HepG2 (cell line): Measurements from ENCODE around the gene PPP1CA. TPM values are rescaled to one million over a fixed set of nuclear protein-coding genes. Genes with fewer than 3 reads are reported as not detected.

ENCODE experiments used
- ATAC-seq: fragments of 200-7000 bp; cut with Tn5 transposase; 3 replicates; pipeline ENCODE4 v1.9.1; 2020; ENCODE audit warnings: mild to moderate bottlenecking, moderate library complexity
- BruUV-seq: library from RNA; stranded (reverse); fragments of 400-500 nt; replicated peaks from 2 replicates; lab custom pipeline; 2021; lab: Mats Ljungman, UMichigan
- CTCF ChIA-PET: fragments of 300-600 bp; formaldehyde crosslinking; extraction: SDS; loops from one replicate; lab custom pipeline; 2021; ENCODE audit warnings: low total read pairs, inconsistent platforms, low intra/inter-chr PET ratio; lab: Yijun Ruan, JAX
- POLR2A ChIA-PET: fragments of 350-600 bp; sonication (Branson Sonifier 250); formaldehyde crosslinking; loops from one replicate; lab custom pipeline; 2020; ENCODE audit warnings: antibody characterized with exemption, inconsistent platforms; lab: Yijun Ruan, JAX
- DNase-seq: peaks from one replicate; pipeline ENCODE4 v3.0.0-alpha.2; 2015; ENCODE audit warnings: low spot score
- FAIRE-seq: peaks from 3 replicates; lab custom pipeline; 2011; peaks lifted over from hg19 to GRCh38; lab: Jason Lieb, UNC
- H2AFZ ChIP-seq: one replicate; pipeline ENCODE4 v1.6.1; 2011; ENCODE audit warnings: low read length, inconsistent platforms
- H3K27ac ChIP-seq: fragments of 300-600 bp; 3 replicates; pipeline ENCODE4 v1.8.0; 2011; ENCODE audit warnings: mixed run types, mild to moderate bottlenecking, mixed read lengths, low read length, inconsistent platforms; ENCODE audit not compliant: insufficient read depth; ENCODE audit errors: extremely low read length
- H3K27me3 ChIP-seq, 2 experiments: fragments of 200-600 bp in 1 of 2; 2 replicates in 1 of 2; 3 replicates in 1 of 2; pipeline versions ENCODE4 v1.6.0 to v1.8.0; 2011; ENCODE audit warnings: low read length in 2 of 2, mild to moderate bottlenecking in 2 of 2, moderate library complexity in 2 of 2, inconsistent platforms in 1 of 2; ENCODE audit not compliant: insufficient read depth in 2 of 2, control insufficient read depth in 1 of 2
- H3K36me3 ChIP-seq, 2 experiments: fragments of 200-600 bp in 1 of 2; replicated peaks in 1 of 2; 2 replicates in 1 of 2; 3 replicates in 1 of 2; pipeline versions ENCODE4 v1.5.1 to v1.8.0; 2011; ENCODE audit warnings: low read length in 2 of 2, inconsistent platforms in 1 of 2; ENCODE audit not compliant: insufficient read depth in 2 of 2, control insufficient read depth in 1 of 2
- H3K4me1 ChIP-seq: 2 replicates; pipeline ENCODE4 v1.5.1; 2012; ENCODE audit warnings: low read length, inconsistent platforms; ENCODE audit not compliant: insufficient read depth
- H3K4me2 ChIP-seq: 2 replicates; pipeline ENCODE4 v1.6.0; 2011; ENCODE audit warnings: low read depth, low read length, inconsistent platforms
- H3K4me3 ChIP-seq, 3 experiments: fragments of 200-600 bp in 1 of 3; sonication (generic), shearing (Covaris generic) in 1 of 3; replicated peaks in 1 of 3; 2 replicates each; pipeline ENCODE4 v1.5.1; 2011 to 2016; ENCODE audit warnings: low read length in 3 of 3, inconsistent platforms in 2 of 3, low read depth in 2 of 3, mild to moderate bottlenecking in 2 of 3, control low read depth in 1 of 3, mixed read lengths in 1 of 3; ENCODE audit not compliant: insufficient read depth in 1 of 3
- H3K79me2 ChIP-seq: one replicate; pipeline ENCODE4 v1.6.1; 2011; ENCODE audit warnings: low read length, inconsistent platforms; ENCODE audit not compliant: insufficient read depth
- H3K9ac ChIP-seq: 2 replicates; pipeline ENCODE4 v1.6.0; 2011; ENCODE audit warnings: mild to moderate bottlenecking, low read depth, low read length, inconsistent platforms; ENCODE audit not compliant: insufficient read depth
- H3K9me3 ChIP-seq: 2 replicates; pipeline ENCODE4 v1.5.1; 2012; ENCODE audit warnings: mild to moderate bottlenecking, low read length
- H4K20me1 ChIP-seq: 2 replicates; pipeline ENCODE4 v1.6.0; 2011; ENCODE audit warnings: inconsistent platforms, mild to moderate bottlenecking, low read length, moderate library complexity; ENCODE audit not compliant: insufficient read depth
- ELF1 ChIP-seq: sonication (generic); formaldehyde crosslinking; IDR thresholded peaks from 2 replicates; pipeline ENCODE4 v1.4.0; 2020; ENCODE audit warnings: missing genetic modification reagents
- GATAD1 ChIP-seq: IDR thresholded peaks from 2 replicates; pipeline ENCODE4 v1.6.1; 2016; ENCODE audit warnings: missing genetic modification reagents, missing compliant biosample characterization
- HOXD1 ChIP-seq: sonication (generic); formaldehyde crosslinking; IDR thresholded peaks from 2 replicates; pipeline ENCODE4 v1.5.0; 2020; ENCODE audit warnings: missing genetic modification reagents
- ZNF234 ChIP-seq: sonication (generic); formaldehyde crosslinking; conservative IDR thresholded peaks from 2 replicates; pipeline ENCODE4 v1.5.1; 2020; ENCODE audit warnings: mild to moderate bottlenecking, missing genetic modification reagents
- ZNF468 ChIP-seq: sonication (generic); formaldehyde crosslinking; IDR thresholded peaks from 2 replicates; pipeline ENCODE4 v1.8.0; 2022; ENCODE audit warnings: mild to moderate bottlenecking, moderate library complexity, missing genetic modification reagents
- ZNF7 ChIP-seq: IDR thresholded peaks from 2 replicates; pipeline ENCODE4 v1.6.1; 2016; ENCODE audit warnings: missing biosample characterization, missing genetic modification reagents
- ZNF772 ChIP-seq: sonication (generic); formaldehyde crosslinking; IDR thresholded peaks from 2 replicates; pipeline ENCODE4 v1.5.0; 2020; ENCODE audit warnings: mild to moderate bottlenecking, missing genetic modification reagents
- WGBS: methylation state at CpG from one replicate; pipeline ENCODE4 v1.1.6; 2017; ENCODE audit warnings: low lambda C conversion rate; 5-methylcytosine and 5-hydroxymethylcytosine counted together
- in situ Hi-C: cut with HindIII; loops from 2 replicates; pipeline ENCODE4 v1.10.0; 2017; ENCODE audit warnings: low pct_unique_long_range_greater_than_20kb; ENCODE audit not compliant: extremely low pct_ligation_motif_present
- intact Hi-C: fragments of 100-400 bp; cut with micrococcal nuclease; formaldehyde crosslinking; loops from one replicate; pipeline ENCODE4 v1.10.0; 2022; ENCODE audit not compliant: unreplicated experiment
- polyA plus RNA-seq, 8 experiments: library from polyadenylated mRNA; depleted of rRNA in 3 of 8; stranded (reverse) in 7 of 8; unstranded in 1 of 8; fragments of >200 nt; fragmentation: Illumina TruSeq in 4 of 8; extraction: Trizol in 4 of 8; gene quantifications; 2 replicates each; pipeline versions ENCODE4 v1.2.1 to v1.2.3, GENCODE V29; 2011 to 2016; ENCODE audit warnings: low read depth in 4 of 8, missing spikeins in 1 of 8, mixed read lengths in 1 of 8; ENCODE audit not compliant: insufficient read depth in 1 of 8
- total RNA-seq, 5 experiments: library from RNA; depleted of rRNA; stranded (reverse); fragments of >200 nt; fragmentation: Illumina TruSeq; extraction: Trizol; gene quantifications; 2 replicates each; pipeline ENCODE4 v1.2.3, GENCODE V29; 2016; ENCODE audit warnings: low read depth in 1 of 5
- TF ChIP-seq, protein P1 (sequence below): sonication (generic); formaldehyde crosslinking; IDR thresholded peaks from 2 replicates; pipeline ENCODE4 v1.4.0; 2020; ENCODE audit warnings: missing genetic modification reagents

PPP1CA gene
- total and polyA plus RNA-seq, 2 of the 13 experiments (the other 11 are each of a cell fraction or from before 2014, with no cell fraction given): 149 to 170 TPM

DNA sequence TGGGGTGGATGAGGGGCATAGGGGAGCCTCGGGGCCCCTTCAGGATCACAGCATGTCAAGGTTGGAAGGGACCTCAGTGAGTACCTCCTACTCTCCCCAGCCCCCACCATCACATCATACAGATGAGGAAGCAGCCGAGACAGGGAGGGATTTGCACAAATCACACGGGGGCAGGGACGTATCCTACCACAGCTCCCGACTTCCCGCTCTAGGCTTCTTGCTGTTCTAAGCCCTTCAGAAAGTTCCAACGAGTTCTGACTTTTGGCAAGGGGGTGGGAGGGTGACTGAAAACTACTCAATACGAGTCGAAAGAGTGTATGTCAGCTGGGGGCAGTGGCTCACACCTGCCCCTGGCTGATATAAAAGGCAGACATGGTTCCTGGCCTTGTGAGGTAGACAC lies 14.6 kb downstream of the PPP1CA start:
- peaks cover 4% of the 10 kb centered on the region for H3K79me2 ChIP-seq
- in situ Hi-C loops (loop anchor here (5.0 kb wide), 1 partner anchor 35 kb away; the partner anchor contains the start of gene POLD4), intact Hi-C loops (loop anchor here (10.0 kb wide), 1 partner anchor 142 kb away; no protein-coding TSS in a partner anchor)
- POLR2A ChIA-PET: interaction anchor here (2.2 to 18.5 kb wide), 2 partner anchors 14 to 33 kb away, joined by 8 to 365 read pairs; partner anchors contain the start of genes POLD4 and PPP1CA
- ATAC-seq (no peak), FAIRE-seq (no peak), DNase-seq (no peak)
- no peak overlapping the region for H2AFZ ChIP-seq
- peaks cover 1 to 23% of the 10 kb centered on the region in 2 experiments; a peak in 3 of 5 replicates for H3K27me3 ChIP-seq
- no peak overlapping the region for H3K27ac ChIP-seq
- H3K4me2 ChIP-seq: no peak overlapping the region
- peaks cover 33% of the 10 kb centered on the region for H3K4me1 ChIP-seq
- H3K4me3 ChIP-seq: no peak overlapping the region
- no peak for TF ChIP-seq ZNF234 (CRISPR knock-in tag)
- TF ChIP-seq, protein P1, sequence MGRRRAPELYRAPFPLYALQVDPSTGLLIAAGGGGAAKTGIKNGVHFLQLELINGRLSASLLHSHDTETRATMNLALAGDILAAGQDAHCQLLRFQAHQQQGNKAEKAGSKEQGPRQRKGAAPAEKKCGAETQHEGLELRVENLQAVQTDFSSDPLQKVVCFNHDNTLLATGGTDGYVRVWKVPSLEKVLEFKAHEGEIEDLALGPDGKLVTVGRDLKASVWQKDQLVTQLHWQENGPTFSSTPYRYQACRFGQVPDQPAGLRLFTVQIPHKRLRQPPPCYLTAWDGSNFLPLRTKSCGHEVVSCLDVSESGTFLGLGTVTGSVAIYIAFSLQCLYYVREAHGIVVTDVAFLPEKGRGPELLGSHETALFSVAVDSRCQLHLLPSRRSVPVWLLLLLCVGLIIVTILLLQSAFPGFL (CRISPR knock-in tag): no peak
- no peak for TF ChIP-seq GATAD1 (CRISPR knock-in tag)
- TF ChIP-seq ZNF772 (CRISPR knock-in tag): no peak
- TF ChIP-seq ZNF468: no peak
- TF ChIP-seq ELF1 (CRISPR knock-in tag): no peak
- TF ChIP-seq ZNF7 (CRISPR knock-in tag): 0 out of 2 replicates have a peak, but pooled peaks have one; percentile 43
- TF ChIP-seq HOXD1: no peak
- BruUV-seq: no TSS peak
- no peaks in the 10 kb centered on the region for H3K9me3 ChIP-seq
- H3K9ac ChIP-seq: no peak overlapping the region
- WGBS: 12% methylated on average over 8 of the region's 9 CpGs
- no peaks in the 10 kb centered on the region for H3K36me3 ChIP-seq
- CTCF ChIA-PET: no interaction called here
- H4K20me1 ChIP-seq: no peaks in the 10 kb centered on the region
